GM21447 (cell line): ENCODE results near the gene RPRD1A.
"Not testable (repeated sequence)": the region's sequence is repeated elsewhere in the genome, so short reads cannot be mapped to it uniquely, and the experiment has no call there.

ENCODE experiments used
- ATAC-seq: cut with Tn5 transposase; IDR thresholded peaks from one replicate; pipeline ENCODE4 v1.9.1; 2021; ENCODE audit not compliant: unreplicated experiment

The RPRD1A gene, protein sequence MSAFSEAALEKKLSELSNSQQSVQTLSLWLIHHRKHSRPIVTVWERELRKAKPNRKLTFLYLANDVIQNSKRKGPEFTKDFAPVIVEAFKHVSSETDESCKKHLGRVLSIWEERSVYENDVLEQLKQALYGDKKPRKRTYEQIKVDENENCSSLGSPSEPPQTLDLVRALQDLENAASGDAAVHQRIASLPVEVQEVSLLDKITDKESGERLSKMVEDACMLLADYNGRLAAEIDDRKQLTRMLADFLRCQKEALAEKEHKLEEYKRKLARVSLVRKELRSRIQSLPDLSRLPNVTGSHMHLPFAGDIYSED

DNA sequence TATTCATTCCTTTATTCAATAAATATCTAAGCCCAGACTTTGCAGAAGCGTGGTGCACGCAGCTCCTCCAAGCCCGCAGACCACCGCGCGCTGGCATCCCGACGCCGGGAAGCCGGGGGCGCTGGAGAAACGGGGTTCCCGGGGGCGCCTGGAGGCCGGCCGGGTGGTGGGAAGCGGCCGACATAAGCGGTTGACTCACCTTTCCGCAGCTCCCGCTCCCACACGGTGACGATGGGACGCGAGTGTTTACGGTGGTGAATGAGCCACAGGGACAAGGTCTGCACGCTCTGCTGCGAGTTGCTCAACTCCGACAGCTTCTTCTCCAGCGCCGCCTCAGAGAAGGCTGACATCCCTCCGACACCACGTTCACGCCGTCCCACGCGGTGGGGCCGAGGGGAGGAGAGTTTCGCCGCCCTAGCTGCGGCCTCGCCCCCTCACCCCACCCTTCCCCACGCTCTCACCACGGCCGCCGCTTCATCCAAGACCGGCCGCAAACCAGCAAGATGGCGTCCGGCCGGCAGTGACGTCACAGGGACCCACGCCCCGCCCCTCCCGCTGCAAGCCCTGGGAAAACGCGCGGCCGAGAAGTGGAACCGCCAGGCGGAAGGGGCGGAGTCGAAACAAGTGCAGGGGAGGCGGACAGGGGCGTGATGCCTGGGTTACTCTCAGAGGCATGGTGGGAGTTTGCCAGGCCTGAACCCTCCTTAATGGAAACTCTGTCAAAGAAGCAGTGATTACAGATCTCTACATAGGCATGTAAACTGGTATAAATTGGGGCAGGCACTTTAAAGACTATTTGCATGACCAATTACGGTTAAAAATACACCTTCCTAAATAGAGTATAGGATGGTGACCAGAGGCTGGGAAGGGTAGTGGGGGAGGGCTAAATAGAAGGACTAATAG lies at the start of gene RPRD1A:
RPRD1A (minus strand) TSS at position 505 of the 903 bp plus-strand sequence; CDS start at position 350, 155 bp downstream.
- ATAC-seq, result peak; percentile 97

DNA sequence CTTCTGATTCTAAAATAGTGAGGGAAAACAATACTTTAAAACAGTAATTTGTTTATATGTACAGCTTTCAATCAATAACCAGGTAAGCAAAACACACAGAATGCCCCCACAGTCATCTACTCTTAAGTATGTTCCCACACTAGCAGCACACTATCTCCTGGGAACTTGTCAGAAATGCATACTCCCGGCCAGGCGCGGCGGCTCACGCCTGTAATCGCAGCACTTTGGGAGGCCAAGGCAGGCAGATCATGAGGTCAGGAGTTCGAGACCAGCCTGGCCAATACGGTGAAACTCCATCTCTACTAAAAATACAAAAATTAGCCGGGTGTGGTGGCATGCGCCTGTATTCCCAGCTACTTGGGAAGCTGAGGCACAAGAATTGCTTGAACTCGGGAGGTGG lies 49.4 kb upstream of the RPRD1A start:
- ATAC-seq, result not testable (repeated sequence)

DNA sequence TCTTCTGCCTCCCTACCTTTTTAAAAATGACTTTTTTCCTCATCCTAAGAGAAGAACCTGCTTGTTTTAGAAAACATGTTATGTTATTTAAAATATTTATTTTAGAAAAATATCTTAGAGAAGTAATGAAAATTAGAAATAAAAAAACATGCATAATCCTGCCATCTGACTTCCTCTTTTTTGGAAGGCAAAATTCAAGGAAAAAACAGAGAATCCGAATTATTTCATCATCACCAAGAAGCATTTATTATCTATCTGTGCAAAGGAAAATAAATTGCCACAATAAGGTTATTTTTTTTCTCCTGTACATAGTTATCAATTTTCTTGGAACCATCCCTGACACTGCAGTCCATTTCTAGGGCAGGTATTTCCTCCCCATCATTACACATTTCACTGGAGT lies 47.4 kb upstream of the RPRD1A start:
- ATAC-seq, result no peak

DNA sequence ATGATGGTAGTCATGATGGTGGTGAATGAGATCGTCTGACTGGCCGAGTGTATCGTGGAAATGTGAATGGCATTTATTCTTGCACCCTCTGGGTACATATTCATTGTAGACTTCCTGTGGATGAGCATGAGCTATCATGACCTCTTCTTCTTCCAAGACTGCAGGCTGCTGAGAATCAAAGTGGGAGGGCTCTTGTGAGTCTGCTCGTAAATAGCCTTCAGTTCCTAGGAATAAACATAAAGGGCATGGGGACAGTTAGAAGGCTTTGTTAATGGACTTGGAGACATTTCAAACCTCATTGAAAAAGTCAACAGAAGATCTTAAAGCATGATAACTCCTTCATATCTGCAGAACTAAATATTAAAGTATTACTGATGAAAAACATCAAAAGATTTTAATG lies 46.9 kb upstream of the RPRD1A start:
- ATAC-seq, result no peak

DNA sequence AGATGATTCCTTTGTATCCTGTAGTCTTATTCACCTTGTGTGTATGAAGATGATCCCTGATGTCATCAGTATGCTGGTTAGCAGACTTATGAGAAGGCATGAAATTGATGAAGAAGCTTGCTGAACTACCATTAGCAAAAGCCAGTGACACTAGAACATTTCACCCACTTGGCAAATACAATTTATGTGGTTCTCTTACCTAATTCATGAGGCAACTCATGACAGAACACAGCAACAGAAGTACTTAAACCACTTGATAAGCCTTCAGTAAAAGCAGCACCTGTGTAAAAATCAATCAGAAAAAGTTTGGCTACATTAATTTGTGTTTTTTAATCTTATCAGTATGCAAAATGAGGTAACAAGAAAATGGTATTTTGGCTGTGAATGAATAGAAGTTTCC lies 44.9 kb upstream of the RPRD1A start:
- no peak for ATAC-seq

DNA sequence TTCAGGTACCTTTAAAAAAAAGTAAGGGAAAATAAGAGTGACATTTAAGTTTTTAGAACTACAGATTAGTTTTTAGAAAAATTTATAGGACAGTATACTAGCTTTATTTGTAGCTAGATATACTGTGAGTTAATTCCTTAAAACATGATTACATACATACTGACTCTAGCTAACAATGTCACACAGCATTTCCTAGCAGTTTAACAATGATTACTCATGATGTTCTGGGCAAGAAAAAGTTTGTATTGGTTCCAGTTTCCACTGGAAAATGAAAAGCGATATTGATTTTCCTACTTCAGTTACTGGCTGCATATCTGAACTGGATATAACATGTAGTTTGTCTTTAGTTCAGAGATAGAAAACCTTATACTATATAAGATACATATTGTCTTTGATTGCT lies 42.4 kb upstream of the RPRD1A start:
- no peak for ATAC-seq

DNA sequence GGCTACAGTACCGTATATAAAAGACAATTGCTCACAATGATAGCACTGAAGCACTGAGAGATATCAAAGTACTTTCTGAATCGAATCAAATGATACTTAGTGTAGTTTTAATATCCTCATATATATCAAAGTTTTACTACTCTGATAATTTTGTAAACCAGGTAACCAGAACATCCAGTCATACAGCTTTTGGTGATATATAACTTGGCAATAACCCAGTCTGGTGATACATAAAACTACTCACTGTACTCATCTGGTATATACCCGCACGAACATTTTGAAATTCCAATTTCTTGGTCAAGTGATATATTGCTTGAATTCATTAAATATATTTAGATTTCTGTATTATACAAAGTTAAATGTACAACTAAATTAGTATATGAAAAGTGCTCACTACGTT lies 41.2 kb upstream of the RPRD1A start:
- no peak for ATAC-seq

DNA sequence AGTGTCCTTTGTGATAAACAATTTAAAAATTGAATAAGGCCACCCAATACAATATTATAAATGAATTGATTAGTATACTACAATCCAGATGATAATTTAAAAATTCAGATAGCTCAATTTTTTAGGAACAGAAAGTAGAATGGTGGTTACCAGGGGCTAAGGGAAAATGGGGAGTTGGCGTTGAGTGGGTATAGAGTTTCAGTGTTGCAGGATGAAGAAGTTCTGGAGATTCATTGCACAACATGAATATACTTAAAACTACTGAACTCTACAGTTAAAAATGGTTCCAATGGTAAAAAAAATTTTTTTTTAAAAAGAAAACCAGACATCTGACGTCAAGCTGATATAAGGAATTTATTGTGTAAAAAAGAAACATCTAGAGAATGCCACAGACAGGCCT lies 40.8 kb upstream of the RPRD1A start:
- ATAC-seq, result no peak

DNA sequence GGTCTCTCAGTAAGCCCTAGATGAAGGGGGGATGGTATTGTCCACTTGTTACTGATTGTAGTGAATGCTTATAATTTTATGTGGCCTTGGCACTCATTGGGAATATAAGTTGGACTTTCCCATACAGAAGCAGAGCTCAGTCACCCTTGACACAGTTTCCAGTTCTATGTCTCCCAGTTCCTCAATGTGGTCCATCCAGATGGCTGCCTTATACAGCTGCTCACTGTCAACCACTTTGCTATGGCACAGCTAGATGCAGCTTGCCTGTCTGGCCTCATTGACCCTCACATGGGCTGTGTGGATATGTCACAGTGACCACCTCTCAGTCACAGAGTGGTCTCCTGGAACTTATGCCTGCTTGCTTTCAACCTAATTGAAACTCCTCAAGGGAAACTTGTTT lies 40.1 kb upstream of the RPRD1A start:
- no peak for ATAC-seq

DNA sequence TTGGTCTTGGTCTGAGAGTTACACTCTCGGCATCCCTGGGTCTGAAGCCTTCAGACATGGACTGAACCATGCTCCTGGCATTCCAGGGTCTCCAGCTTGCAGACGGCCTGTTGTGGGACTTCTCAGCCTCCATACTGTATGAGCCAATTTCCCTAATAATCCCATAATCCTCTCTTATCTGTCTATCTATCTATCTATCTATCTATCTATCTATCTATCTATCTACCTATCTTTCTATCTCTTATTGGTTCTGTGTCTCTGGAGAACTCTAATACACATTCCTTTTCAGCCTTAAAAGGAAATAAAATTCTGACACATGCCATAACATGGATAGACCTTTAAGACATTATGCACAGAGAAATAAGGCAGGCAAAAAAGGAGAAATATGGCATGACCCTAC lies 37.4 kb upstream of the RPRD1A start:
- no peak for ATAC-seq

DNA sequence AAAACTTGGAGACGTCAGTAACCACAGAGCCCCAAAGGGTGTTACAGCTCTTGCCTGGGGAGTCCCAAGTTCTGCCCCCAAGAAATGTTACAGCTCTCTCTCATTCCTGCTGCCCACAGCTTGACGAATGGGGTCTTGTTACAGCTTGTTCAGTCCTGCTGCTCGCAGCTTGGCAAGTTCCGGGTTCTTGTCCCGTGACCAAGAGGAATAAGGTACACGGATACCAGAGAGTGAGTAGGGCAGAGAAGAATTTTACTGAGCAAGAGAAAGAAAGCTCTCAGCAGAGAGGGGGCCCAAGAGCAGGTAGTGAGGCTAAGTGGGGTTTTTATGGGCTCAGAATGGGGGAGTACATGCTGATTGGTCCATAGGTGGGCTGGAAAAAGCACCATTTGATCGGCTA lies 34.6 kb upstream of the RPRD1A start:
- ATAC-seq, result no peak

DNA sequence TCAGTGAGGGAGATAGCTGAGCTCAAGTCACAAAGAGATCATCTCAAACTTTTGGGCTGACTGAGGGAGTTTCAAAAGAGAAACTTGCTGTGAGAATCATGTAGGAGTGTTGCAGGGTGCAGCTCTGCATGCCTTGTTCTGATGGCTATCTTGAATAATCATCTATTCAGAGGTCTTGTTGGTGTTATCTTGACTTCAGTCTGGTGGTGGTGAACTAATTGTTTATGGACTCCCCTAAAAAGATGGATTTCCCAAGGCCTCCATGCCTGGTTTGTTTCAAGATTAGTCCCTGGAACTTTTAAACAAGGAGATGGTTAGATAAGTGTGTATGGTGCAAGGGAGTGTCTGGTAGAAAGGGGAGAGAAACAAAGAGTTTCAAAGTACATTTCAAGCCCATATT lies 32.0 kb upstream of the RPRD1A start:
- no peak for ATAC-seq

DNA sequence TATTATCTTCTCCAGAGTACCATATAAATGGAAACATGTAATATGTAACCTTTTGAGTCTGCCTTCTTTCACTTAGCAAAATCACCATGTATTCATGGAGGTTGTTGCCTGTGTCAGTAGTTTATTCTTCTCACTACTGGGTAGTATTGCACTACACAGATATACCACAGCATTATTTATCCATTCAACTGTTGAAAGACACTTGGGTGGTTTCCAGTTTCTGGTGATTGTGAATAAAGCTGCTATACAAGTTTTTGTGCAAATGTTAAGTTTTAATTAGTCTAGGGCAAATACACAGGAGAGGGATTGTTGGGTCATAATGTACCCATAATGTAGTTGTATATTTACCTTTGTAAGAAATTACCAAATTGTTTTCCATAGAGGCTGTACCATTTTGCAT lies 29.6 kb upstream of the RPRD1A start:
- ATAC-seq, result no peak

DNA sequence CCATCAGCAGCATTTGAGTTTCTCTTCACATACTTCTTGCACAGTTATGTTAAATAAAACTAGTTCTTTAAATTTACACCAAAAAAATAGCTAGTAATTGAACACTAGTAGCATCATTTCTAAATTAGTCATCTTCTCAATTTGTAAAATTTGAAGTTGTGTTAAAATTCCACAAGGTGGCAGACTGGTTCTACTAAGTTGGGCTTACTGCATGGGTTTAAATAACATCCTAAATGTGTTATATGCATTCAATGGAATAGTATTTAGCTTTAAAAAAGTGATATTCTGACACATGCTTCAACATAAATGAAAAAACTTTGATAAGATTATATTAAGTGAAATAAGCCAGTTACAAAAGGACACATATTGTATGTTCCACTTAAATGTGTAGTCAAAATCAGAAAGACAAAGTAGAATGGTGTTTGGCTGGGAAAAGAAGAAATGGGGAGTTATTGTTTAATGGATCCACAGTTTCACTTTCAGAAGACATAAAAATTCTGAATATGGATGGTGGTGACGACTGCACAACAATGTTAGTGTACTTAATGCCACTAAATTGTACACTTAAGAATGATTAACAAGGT lies 28.7 kb upstream of the RPRD1A start:
- no peak for ATAC-seq

DNA sequence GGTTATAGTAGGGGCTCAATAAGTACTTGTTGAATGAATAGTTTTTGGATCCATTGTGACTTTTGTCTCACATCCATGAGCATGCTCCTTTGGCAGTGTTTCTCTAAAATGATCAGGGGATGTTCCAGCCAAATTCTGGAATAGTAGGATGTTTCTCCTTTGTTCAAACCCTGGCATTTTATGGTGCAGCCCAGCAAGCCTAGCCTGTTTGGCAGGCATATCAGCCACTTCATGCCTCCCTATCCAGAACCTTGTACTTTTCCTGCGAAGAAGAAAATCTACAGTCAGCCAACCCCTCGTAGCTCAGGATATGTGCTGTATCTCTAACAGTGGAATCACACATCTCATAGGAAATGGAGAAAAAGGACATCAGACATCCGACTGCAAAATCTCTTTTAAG lies 27.1 kb upstream of the RPRD1A start:
- no peak for ATAC-seq

DNA sequence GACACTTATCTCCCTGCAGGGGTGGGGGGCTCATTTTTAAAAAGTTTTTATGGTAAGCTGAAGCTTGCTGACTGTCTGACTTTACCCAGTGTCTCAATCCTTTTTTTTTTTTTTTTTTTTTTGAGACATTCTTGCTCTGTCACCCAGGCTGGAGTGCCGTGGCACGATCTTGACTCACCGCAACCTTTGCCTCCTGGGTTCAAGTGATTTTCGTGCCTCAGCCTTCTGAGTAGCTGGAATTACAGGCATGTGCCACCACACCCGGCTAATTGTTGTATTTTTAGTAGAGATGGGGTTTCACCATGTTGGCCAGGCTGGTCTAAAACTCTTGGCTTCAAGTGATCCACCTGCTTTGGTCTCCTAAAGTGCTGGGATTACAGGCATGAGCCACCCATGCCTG lies 24.8 kb upstream of the RPRD1A start:
- not testable (repeated sequence) for ATAC-seq

DNA sequence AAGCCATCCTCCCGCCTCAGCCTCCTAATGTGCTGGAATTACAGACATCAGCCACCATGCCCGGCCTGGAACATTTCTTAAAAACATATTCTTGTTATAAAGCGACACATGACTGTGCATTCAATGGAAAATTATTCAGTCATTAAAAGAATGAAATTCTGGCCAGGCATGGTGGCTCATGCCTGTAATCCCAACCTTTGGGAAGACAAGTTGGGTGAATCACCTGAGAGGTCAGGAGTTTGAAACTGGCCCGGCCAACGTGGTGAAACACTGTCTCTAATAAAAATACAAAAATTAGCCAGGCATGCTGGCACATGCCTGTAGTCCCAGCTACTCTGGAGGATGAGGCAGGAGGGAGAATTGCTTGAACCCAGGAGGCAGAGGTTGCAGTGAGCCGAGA lies 21.6 kb upstream of the RPRD1A start:
- no peak for ATAC-seq

DNA sequence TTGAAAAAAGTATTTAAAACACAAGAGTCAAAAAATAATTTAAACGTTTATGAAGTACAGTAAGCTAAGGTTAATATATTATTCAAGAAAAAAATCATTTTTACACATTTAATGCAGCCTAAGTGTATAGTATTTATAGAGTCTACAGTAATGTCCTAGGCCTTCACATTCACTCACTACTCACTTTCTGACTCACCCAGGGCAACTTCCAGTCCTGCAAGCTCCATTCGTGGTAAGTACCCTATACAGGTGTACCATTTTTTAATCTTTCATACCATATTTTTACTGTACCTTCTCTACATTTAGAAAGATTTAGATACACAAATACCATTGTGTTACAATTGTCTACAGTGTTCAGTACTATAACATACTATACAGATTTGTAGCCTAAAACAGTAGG lies 20.9 kb upstream of the RPRD1A start:
- ATAC-seq, result no peak

DNA sequence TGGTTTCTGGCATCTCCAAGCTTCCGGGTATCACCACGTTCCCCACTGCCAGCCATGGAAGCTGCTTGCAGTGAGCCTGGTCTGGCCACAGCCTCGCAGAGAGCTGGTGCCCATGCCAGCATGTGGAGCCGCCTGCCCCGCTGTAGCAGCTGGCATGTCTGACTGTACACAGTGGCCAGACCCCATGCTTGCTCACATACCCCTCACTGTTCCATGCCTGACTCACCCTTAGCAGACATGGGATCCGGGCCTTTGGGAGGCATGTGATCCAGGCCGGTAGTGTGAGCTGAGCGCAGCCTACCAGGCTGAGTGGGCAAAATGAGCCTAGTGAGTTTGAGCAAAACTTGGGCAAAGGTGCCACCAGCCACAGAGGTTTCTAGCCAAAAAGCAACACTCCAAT lies 18.8 kb upstream of the RPRD1A start:
- no peak for ATAC-seq

DNA sequence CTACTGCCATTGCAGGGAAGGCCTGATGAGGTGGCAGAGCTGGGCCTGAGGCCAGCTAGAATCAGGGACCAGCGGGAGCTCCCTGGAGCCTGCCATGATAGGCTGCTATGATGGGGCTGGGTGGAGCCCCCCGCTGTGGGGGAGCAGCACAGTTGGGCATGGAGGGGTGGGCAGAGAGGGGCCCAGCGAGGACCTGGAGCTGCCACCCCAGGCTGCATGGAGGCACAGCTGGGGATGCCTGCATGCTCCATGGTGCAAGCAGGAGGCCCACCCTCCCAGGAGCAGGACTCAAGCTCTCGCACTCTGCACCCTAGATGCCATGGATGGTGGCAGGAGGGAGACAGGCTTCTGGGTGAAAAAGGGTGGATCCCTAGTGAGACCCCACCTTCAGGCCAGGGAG lies 17.8 kb upstream of the RPRD1A start:
- ATAC-seq, result no peak

DNA sequence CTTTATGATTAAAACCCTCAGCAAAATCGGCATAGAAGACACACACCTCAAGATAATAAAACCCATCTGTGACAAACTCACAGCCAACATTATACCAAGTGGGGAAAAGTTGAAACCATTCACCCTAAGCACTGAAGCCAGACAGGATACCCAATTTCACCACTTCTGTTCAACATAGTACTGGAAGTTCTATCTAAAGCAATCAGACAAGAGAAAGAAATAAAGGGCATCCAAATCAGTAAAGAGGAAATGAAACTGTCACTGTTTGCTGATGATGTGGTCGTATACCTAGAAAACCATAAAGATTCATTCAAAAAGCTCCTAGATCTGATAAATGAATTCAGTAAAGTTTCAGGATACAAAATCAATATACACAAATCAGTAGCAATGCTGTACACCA lies 16.4 kb upstream of the RPRD1A start:
- no peak for ATAC-seq

DNA sequence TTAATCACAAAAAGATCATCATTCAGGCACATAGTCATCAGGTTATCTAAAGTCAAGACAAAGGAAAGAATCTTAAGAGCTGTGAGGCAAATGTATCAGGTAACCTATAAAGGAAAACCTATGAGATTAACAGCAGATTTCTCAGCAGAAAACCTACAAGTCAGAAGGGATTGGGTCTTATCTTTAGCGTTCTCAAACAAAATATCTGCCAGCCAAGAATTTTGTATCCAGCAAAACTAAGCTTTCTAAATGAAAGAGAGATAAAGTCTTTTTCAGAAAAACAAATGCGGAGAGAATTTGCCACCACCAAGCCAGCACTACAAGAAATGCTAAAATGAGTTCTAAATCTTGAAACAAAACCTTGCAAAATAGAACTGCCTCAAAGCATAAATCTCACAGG lies 13.8 kb upstream of the RPRD1A start:
- not testable (repeated sequence) for ATAC-seq
